DND-41 (cell line): ENCODE data around the gene CRYL1.

Source experiments
- CTCF ChIP-seq: IDR thresholded peaks from 2 replicates; pipeline ENCODE4 v1.5.1; 2012; ENCODE audit warnings: borderline replicate concordance, low read length, moderate library complexity, mild to moderate bottlenecking; ENCODE audit not compliant: poor library complexity, severe bottlenecking; ENCODE audit errors: extremely low read depth
- EZH2 ChIP-seq: IDR thresholded peaks from 3 replicates; pipeline ENCODE4 v1.6.1; 2012; ENCODE audit warnings: borderline replicate concordance, low read depth, mild to moderate bottlenecking, moderate library complexity, low read length, inconsistent platforms; ENCODE audit not compliant: severe bottlenecking

GRCh38 chr13:20441879-20442278 lies 83.8 kb downstream of the CRYL1 start:
- TF ChIP-seq CTCF (no peak), EZH2 (no peak)
